WTC11 (cell line): ENCODE measurements around the gene SHISA9.

ENCODE experiments used
- CTCF ChIP-seq: fragments of 200-600 bp; IDR thresholded peaks from 2 replicates; pipeline ENCODE4 v1.8.0; 2022; ENCODE audit warnings: antibody characterized with exemption
- ESRRA ChIP-seq: sonication (generic); formaldehyde crosslinking; IDR thresholded peaks from 2 replicates; pipeline ENCODE4 v1.8.1; 2022; ENCODE audit warnings: mild to moderate bottlenecking, missing genetic modification reagents, borderline replicate concordance
- TF ChIP-seq, protein P1 (sequence below): sonication (generic); formaldehyde crosslinking; IDR thresholded peaks from 2 replicates; pipeline ENCODE4 v1.8.1; 2023; ENCODE audit warnings: mild to moderate bottlenecking, missing genetic modification reagents, borderline replicate concordance

DNA sequence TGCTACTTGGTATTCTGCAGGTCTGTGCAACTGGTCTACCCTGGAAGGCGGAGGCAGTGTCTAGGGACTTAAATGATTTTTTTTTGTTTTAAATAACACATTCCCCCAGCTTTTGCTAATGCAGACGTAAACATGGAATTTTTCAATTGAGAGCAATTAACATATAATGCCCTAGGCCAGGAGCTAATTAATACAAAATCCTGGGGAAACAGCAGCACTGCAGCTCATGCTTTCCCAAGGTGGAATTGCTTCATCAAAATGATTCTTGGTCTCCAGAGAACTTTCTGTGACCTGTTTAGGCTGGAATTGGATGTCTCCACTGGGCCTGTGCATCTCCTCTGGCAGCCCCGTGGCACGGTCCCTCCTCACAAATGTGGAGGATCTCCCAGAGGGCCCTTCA lies 50.6 kb downstream of the SHISA9 start:
- TF ChIP-seq CTCF (no peak), ESRRA (CRISPR knock-in tag) (no peak)
- TF ChIP-seq, protein P1, sequence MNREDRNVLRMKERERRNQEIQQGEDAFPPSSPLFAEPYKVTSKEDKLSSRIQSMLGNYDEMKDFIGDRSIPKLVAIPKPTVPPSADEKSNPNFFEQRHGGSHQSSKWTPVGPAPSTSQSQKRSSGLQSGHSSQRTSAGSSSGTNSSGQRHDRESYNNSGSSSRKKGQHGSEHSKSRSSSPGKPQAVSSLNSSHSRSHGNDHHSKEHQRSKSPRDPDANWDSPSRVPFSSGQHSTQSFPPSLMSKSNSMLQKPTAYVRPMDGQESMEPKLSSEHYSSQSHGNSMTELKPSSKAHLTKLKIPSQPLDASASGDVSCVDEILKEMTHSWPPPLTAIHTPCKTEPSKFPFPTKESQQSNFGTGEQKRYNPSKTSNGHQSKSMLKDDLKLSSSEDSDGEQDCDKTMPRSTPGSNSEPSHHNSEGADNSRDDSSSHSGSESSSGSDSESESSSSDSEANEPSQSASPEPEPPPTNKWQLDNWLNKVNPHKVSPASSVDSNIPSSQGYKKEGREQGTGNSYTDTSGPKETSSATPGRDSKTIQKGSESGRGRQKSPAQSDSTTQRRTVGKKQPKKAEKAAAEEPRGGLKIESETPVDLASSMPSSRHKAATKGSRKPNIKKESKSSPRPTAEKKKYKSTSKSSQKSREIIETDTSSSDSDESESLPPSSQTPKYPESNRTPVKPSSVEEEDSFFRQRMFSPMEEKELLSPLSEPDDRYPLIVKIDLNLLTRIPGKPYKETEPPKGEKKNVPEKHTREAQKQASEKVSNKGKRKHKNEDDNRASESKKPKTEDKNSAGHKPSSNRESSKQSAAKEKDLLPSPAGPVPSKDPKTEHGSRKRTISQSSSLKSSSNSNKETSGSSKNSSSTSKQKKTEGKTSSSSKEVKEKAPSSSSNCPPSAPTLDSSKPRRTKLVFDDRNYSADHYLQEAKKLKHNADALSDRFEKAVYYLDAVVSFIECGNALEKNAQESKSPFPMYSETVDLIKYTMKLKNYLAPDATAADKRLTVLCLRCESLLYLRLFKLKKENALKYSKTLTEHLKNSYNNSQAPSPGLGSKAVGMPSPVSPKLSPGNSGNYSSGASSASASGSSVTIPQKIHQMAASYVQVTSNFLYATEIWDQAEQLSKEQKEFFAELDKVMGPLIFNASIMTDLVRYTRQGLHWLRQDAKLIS, result no peak
